Retina (tissue), 1 donor: Measurements from ENCODE around the gene IRF2BP2.

Experiments
- DNase-seq: peaks from one replicate; pipeline ENCODE4 v3.0.0-alpha.2; 2016

IRF2BP2 gene

DNA sequence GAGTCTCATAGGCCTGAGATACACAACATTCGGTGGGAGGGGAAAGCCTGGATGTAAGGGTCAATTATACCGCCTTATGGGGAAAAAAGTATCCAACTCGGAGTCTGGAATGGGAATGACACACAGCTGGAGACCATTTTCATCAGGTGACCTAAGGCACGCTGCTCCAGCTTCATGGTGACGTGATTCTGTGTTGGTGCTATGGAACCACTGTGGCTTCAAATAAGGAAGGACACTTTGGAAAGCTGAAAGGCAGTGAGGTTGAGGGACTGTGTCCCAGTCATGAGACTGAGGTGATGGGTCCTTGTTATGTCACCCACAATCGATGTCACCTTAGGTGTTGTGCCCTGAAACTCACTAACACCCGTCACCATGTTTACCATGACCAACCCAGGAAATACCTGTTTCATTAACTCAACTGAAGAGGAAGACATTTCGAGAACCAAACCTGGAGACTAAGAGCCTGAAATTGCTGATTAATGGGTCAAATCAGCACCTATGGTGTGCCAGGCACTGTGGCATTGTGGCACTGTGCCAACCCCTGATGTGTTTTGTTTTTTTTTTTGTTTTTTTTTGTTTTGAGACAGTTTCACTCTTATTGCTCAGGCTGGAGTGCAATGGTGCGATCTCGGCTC, 54.5 kb downstream of the IRF2BP2 start:
- no peak for DNase-seq

DNA sequence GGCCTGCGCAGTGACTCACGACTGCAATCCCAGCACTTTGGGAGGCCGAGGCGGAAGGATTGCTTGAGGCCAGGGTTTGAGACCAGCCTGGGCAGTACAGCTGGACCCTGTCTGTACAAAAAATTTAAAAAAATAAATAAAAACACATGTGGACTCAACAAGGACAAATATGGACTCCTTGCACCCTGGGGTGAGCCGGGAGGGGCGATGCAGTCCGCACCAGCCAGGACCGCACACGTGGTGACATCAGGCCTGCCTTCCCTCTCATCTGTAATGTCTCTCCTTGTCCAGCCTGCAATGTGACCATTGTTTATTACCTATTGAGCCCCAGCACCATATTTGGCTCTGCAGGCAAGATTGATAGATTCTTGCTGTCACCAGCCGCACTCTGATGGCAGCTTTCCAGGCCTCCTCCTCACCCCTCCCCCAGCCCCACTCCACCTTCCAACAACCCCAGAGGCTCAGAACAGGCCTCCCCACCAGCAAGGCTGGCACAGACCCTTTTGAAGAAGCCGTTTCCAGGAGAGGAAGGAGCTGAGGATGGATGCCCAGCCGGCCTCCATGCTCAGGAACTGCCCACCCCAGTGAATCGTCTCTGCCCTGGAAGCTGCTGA, 55.2 kb downstream of the IRF2BP2 start:
- DNase-seq = no peak
